HEK293 (cell line): ENCODE measurements around the gene AGAP3.
A peak's percentile ranks its signal among the peaks of the same experiment; 100 is the strongest.

Experiments used
- HOXA7 ChIP-seq: sonication (generic); formaldehyde crosslinking; IDR thresholded peaks from 2 replicates; pipeline ENCODE4 v1.8.1; 2022; ENCODE audit warnings: missing genetic modification reagents, borderline replicate concordance
- SETDB1 ChIP-seq: IDR thresholded peaks from one replicate; pipeline ENCODE4 v1.6.1; 2017; ENCODE audit warnings: mild to moderate bottlenecking, low read length, moderate library complexity, mixed read lengths; ENCODE audit not compliant: insufficient read length
- ZFHX2 ChIP-seq: fragments of 450-650 bp; formaldehyde crosslinking; conservative IDR thresholded peaks from 2 replicates; pipeline ENCODE4 v1.5.1; 2016; ENCODE audit warnings: missing biosample characterization, missing genetic modification characterization
- ZNF621 ChIP-seq: fragments of 450-650 bp; formaldehyde crosslinking; IDR thresholded peaks from 2 replicates; pipeline ENCODE4 v1.5.1; 2017; ENCODE audit warnings: missing biosample characterization, missing genetic modification characterization
- TF ChIP-seq, protein P1 (sequence below): fragments of 450-650 bp; formaldehyde crosslinking; IDR thresholded peaks from 2 replicates; pipeline ENCODE4 v1.5.1; 2016; ENCODE audit warnings: missing biosample characterization, missing genetic modification characterization
- TF ChIP-seq, protein P2 (sequence below): fragments of 450-650 bp; formaldehyde crosslinking; IDR thresholded peaks from 2 replicates; pipeline ENCODE4 v1.5.1; 2016; ENCODE audit warnings: missing biosample characterization, missing genetic modification characterization
- TF ChIP-seq, protein P3 (sequence below): fragments of 450-650 bp; formaldehyde crosslinking; IDR thresholded peaks from 2 replicates; pipeline ENCODE4 v1.5.1; 2016; ENCODE audit warnings: missing biosample characterization, missing genetic modification characterization, low read depth
- TF ChIP-seq, protein P4 (sequence below): fragments of 450-650 bp; formaldehyde crosslinking; IDR thresholded peaks from 2 replicates; pipeline ENCODE4 v1.5.1; 2016; ENCODE audit warnings: missing biosample characterization, missing genetic modification characterization
- TF ChIP-seq, protein P5 (sequence below): fragments of 450-650 bp; formaldehyde crosslinking; optimal IDR thresholded peaks from 2 replicates; pipeline ENCODE3; 2016; ENCODE audit warnings: missing biosample characterization, mild to moderate bottlenecking, missing genetic modification characterization
- TF ChIP-seq, protein P6 (sequence below): fragments of 450-650 bp; formaldehyde crosslinking; IDR thresholded peaks from 2 replicates; pipeline ENCODE4 v1.5.1; 2017; ENCODE audit warnings: missing biosample characterization, missing genetic modification characterization
- TF ChIP-seq, protein P7 (sequence below): fragments of 450-650 bp; formaldehyde crosslinking; IDR thresholded peaks from 2 replicates; pipeline ENCODE4 v1.5.1; 2017; ENCODE audit warnings: missing biosample characterization, missing genetic modification characterization

DNA sequence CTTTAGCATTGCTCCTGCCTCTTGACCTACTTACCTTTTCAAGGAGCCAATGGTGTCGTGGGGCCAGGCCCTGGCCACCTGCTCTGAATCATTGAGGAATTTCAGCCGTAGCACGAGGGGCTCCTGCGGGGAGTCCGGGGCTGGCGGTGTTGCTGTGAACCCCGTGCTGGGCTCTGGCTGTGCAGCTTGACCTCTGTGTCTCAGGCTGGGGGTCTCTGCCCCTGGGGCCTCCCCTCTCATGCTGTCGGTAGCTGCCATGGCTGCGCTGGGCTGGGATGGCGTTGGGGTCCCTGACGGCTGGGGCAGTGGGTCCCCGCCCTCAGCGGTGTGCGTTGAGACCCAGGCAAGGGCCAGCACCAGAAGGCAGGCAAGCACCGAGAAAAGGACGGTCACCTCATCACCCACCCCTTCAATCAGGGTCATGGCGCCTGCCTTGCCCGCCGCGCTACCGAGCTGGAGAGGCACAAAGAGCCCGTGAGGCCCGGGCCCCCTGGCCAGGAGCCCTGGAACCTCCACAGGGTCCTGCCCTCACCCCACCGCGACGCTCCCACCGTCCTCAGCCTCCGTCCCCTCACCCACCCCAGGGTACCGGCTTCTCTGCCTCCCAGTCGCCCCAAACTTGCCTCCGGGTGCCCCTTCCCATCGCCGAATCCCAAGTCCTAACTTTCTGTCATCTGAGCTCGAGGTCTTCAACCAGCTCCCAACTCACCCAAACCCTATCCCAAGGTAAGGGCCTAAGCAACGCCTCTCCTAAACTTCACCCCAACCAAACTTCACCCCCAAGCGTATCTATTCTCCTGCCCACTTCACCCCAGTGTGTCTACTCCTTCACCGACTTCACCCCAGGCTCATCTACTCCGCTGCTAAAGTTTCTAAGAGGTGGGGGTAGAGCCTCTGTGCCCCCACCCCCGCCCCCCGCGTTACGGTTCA is 3.9 kb upstream of the AGAP3 start:
- TF ChIP-seq HOXA7 (CRISPR knock-in tag): no peak
- TF ChIP-seq, protein P1, sequence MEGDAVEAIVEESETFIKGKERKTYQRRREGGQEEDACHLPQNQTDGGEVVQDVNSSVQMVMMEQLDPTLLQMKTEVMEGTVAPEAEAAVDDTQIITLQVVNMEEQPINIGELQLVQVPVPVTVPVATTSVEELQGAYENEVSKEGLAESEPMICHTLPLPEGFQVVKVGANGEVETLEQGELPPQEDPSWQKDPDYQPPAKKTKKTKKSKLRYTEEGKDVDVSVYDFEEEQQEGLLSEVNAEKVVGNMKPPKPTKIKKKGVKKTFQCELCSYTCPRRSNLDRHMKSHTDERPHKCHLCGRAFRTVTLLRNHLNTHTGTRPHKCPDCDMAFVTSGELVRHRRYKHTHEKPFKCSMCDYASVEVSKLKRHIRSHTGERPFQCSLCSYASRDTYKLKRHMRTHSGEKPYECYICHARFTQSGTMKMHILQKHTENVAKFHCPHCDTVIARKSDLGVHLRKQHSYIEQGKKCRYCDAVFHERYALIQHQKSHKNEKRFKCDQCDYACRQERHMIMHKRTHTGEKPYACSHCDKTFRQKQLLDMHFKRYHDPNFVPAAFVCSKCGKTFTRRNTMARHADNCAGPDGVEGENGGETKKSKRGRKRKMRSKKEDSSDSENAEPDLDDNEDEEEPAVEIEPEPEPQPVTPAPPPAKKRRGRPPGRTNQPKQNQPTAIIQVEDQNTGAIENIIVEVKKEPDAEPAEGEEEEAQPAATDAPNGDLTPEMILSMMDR: no peak
- TF ChIP-seq ZNF621: no peak
- TF ChIP-seq, protein P2, sequence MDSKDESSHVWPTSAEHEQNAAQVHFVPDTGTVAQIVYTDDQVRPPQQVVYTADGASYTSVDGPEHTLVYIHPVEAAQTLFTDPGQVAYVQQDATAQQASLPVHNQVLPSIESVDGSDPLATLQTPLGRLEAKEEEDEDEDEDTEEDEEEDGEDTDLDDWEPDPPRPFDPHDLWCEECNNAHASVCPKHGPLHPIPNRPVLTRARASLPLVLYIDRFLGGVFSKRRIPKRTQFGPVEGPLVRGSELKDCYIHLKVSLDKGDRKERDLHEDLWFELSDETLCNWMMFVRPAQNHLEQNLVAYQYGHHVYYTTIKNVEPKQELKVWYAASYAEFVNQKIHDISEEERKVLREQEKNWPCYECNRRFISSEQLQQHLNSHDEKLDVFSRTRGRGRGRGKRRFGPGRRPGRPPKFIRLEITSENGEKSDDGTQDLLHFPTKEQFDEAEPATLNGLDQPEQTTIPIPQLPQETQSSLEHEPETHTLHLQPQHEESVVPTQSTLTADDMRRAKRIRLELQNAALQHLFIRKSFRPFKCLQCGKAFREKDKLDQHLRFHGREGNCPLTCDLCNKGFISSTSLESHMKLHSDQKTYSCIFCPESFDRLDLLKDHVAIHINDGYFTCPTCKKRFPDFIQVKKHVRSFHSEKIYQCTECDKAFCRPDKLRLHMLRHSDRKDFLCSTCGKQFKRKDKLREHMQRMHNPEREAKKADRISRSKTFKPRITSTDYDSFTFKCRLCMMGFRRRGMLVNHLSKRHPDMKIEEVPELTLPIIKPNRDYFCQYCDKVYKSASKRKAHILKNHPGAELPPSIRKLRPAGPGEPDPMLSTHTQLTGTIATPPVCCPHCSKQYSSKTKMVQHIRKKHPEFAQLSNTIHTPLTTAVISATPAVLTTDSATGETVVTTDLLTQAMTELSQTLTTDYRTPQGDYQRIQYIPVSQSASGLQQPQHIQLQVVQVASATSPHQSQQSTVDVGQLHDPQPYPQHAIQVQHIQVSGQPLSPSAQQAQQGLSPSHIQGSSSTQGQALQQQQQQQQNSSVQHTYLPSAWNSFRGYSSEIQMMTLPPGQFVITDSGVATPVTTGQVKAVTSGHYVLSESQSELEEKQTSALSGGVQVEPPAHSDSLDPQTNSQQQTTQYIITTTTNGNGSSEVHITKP (tag by site-specific recombination): no peak
- no peak for TF ChIP-seq ZFHX2 (tag by site-specific recombination)
- no peak for TF ChIP-seq SETDB1
- TF ChIP-seq, protein P3, sequence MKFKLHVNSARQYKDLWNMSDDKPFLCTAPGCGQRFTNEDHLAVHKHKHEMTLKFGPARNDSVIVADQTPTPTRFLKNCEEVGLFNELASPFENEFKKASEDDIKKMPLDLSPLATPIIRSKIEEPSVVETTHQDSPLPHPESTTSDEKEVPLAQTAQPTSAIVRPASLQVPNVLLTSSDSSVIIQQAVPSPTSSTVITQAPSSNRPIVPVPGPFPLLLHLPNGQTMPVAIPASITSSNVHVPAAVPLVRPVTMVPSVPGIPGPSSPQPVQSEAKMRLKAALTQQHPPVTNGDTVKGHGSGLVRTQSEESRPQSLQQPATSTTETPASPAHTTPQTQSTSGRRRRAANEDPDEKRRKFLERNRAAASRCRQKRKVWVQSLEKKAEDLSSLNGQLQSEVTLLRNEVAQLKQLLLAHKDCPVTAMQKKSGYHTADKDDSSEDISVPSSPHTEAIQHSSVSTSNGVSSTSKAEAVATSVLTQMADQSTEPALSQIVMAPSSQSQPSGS (tag by site-specific recombination): no peak
- TF ChIP-seq, protein P4, sequence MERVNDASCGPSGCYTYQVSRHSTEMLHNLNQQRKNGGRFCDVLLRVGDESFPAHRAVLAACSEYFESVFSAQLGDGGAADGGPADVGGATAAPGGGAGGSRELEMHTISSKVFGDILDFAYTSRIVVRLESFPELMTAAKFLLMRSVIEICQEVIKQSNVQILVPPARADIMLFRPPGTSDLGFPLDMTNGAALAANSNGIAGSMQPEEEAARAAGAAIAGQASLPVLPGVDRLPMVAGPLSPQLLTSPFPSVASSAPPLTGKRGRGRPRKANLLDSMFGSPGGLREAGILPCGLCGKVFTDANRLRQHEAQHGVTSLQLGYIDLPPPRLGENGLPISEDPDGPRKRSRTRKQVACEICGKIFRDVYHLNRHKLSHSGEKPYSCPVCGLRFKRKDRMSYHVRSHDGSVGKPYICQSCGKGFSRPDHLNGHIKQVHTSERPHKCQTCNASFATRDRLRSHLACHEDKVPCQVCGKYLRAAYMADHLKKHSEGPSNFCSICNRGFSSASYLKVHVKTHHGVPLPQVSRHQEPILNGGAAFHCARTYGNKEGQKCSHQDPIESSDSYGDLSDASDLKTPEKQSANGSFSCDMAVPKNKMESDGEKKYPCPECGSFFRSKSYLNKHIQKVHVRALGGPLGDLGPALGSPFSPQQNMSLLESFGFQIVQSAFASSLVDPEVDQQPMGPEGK (tag by site-specific recombination): peak; percentile 92
- TF ChIP-seq, protein P5, sequence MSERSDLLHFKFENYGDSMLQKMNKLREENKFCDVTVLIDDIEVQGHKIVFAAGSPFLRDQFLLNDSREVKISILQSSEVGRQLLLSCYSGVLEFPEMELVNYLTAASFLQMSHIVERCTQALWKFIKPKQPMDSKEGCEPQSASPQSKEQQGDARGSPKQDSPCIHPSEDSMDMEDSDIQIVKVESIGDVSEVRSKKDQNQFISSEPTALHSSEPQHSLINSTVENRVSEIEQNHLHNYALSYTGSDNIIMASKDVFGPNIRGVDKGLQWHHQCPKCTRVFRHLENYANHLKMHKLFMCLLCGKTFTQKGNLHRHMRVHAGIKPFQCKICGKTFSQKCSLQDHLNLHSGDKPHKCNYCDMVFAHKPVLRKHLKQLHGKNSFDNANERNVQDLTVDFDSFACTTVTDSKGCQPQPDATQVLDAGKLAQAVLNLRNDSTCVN (tag by site-specific recombination): no peak
- TF ChIP-seq, protein P6, sequence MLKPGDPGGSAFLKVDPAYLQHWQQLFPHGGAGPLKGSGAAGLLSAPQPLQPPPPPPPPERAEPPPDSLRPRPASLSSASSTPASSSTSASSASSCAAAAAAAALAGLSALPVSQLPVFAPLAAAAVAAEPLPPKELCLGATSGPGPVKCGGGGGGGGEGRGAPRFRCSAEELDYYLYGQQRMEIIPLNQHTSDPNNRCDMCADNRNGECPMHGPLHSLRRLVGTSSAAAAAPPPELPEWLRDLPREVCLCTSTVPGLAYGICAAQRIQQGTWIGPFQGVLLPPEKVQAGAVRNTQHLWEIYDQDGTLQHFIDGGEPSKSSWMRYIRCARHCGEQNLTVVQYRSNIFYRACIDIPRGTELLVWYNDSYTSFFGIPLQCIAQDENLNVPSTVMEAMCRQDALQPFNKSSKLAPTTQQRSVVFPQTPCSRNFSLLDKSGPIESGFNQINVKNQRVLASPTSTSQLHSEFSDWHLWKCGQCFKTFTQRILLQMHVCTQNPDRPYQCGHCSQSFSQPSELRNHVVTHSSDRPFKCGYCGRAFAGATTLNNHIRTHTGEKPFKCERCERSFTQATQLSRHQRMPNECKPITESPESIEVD (tag by site-specific recombination): no peak
- TF ChIP-seq, protein P7, sequence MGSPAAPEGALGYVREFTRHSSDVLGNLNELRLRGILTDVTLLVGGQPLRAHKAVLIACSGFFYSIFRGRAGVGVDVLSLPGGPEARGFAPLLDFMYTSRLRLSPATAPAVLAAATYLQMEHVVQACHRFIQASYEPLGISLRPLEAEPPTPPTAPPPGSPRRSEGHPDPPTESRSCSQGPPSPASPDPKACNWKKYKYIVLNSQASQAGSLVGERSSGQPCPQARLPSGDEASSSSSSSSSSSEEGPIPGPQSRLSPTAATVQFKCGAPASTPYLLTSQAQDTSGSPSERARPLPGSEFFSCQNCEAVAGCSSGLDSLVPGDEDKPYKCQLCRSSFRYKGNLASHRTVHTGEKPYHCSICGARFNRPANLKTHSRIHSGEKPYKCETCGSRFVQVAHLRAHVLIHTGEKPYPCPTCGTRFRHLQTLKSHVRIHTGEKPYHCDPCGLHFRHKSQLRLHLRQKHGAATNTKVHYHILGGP (tag by site-specific recombination): no peak
